HepG2 (cell line): ENCODE measurements around the gene HDLBP. TPM values are rescaled to one million over a fixed set of nuclear protein-coding genes. Genes with fewer than 3 reads are reported as not detected.

Source experiments
- AGO2 ChIP-seq: fragments of 200-400 bp; formaldehyde crosslinking; optimal IDR thresholded peaks from 2 replicates; pipeline ENCODE3; 2017; ENCODE audit warnings: mild to moderate bottlenecking, low read depth, low read length, moderate library complexity
- ATAD3A ChIP-seq: sonication (generic); formaldehyde crosslinking; IDR thresholded peaks from 2 replicates; pipeline ENCODE4 v1.4.0; 2020; ENCODE audit warnings: missing genetic modification reagents
- CC2D1A ChIP-seq: sonication (generic); formaldehyde crosslinking; IDR thresholded peaks from 2 replicates; pipeline ENCODE4 v1.8.1; 2023; ENCODE audit warnings: mild to moderate bottlenecking, missing genetic modification reagents
- NCOR1 ChIP-seq: fragments of 200-600 bp; sonication (generic); IDR thresholded peaks from 2 replicates; pipeline ENCODE4 v1.7.0; 2017; ENCODE audit warnings: antibody characterized with exemption, low read length, borderline replicate concordance
- PAX8 ChIP-seq: sonication (generic); formaldehyde crosslinking; IDR thresholded peaks from 2 replicates; pipeline ENCODE4 v1.8.0; 2022; ENCODE audit warnings: mild to moderate bottlenecking, missing genetic modification reagents, borderline replicate concordance
- POLR2A ChIP-seq, 2 experiments: IDR thresholded peaks; 2 replicates each; pipeline ENCODE4 v1.6.1; 2011; ENCODE audit warnings: low read depth in 2 of 2, low read length in 2 of 2, mild to moderate bottlenecking in 1 of 2, moderate library complexity in 1 of 2; ENCODE audit not compliant: insufficient read depth in 1 of 2
- SAFB2 ChIP-seq: sonication (generic); formaldehyde crosslinking; IDR thresholded peaks from 2 replicates; pipeline ENCODE4 v1.5.1; 2020; ENCODE audit warnings: missing genetic modification reagents, low read depth, mild to moderate bottlenecking, borderline replicate concordance
- TCF12 ChIP-seq, 2 experiments: fragments of 450-650 bp in 1 of 2; sonication (generic) in 1 of 2; formaldehyde crosslinking in 1 of 2; IDR thresholded peaks; 2 replicates each; pipeline versions ENCODE4 v1.6.1 to v1.8.0; 2017 to 2022; ENCODE audit warnings: antibody characterized with exemption in 1 of 2, mild to moderate bottlenecking in 1 of 2, missing genetic modification reagents in 1 of 2, moderate library complexity in 1 of 2
- ZFY ChIP-seq: sonication (generic); formaldehyde crosslinking; IDR thresholded peaks from 2 replicates; pipeline ENCODE4 v1.4.0; 2020; ENCODE audit warnings: missing genetic modification reagents
- ZNF20 ChIP-seq: sonication (generic); formaldehyde crosslinking; IDR thresholded peaks from 2 replicates; pipeline ENCODE4 v1.4.0; 2020; ENCODE audit warnings: mild to moderate bottlenecking, moderate library complexity, missing genetic modification reagents
- ZNF432 ChIP-seq: sonication (generic); formaldehyde crosslinking; IDR thresholded peaks from 2 replicates; pipeline ENCODE4 v1.5.0; 2020; ENCODE audit warnings: missing genetic modification reagents, mild to moderate bottlenecking, borderline replicate concordance
- polyA plus RNA-seq, 8 experiments: library from polyadenylated mRNA; depleted of rRNA in 3 of 8; stranded (reverse) in 7 of 8; unstranded in 1 of 8; fragments of >200 nt; fragmentation: Illumina TruSeq in 4 of 8; extraction: Trizol in 4 of 8; gene quantifications; 2 replicates each; pipeline versions ENCODE4 v1.2.1 to v1.2.3, GENCODE V29; 2011 to 2016; ENCODE audit warnings: low read depth in 4 of 8, missing spikeins in 1 of 8, mixed read lengths in 1 of 8; ENCODE audit not compliant: insufficient read depth in 1 of 8
- total RNA-seq, 5 experiments: library from RNA; depleted of rRNA; stranded (reverse); fragments of >200 nt; fragmentation: Illumina TruSeq; extraction: Trizol; gene quantifications; 2 replicates each; pipeline ENCODE4 v1.2.3, GENCODE V29; 2016; ENCODE audit warnings: low read depth in 1 of 5
- TF ChIP-seq, protein P1 (sequence below): sonication (generic); formaldehyde crosslinking; IDR thresholded peaks from 2 replicates; pipeline ENCODE4 v1.5.0; 2020; ENCODE audit warnings: missing genetic modification reagents
- TF ChIP-seq, protein P2 (sequence below): sonication (generic); formaldehyde crosslinking; IDR thresholded peaks from 2 replicates; pipeline ENCODE4 v1.4.0; 2020; ENCODE audit warnings: mild to moderate bottlenecking, low read depth, missing genetic modification reagents
- TF ChIP-seq, protein P3 (sequence below): sonication (generic); formaldehyde crosslinking; IDR thresholded peaks from 2 replicates; pipeline ENCODE4 v1.4.0; 2020; ENCODE audit warnings: missing genetic modification reagents
- TF ChIP-seq, protein P4 (sequence below): sonication (generic); formaldehyde crosslinking; conservative IDR thresholded peaks from 2 replicates; pipeline ENCODE4 v1.4.0; 2020; ENCODE audit warnings: missing genetic modification reagents
- TF ChIP-seq, protein P5 (sequence below): IDR thresholded peaks from 2 replicates; pipeline ENCODE4 v1.4.0; 2020; ENCODE audit warnings: mild to moderate bottlenecking, missing genetic modification reagents

HDLBP gene
- total and polyA plus RNA-seq, 2 of the 13 experiments (the other 11 are each of a cell fraction or from before 2014, with no cell fraction given), result 464 to 707 TPM

DNA sequence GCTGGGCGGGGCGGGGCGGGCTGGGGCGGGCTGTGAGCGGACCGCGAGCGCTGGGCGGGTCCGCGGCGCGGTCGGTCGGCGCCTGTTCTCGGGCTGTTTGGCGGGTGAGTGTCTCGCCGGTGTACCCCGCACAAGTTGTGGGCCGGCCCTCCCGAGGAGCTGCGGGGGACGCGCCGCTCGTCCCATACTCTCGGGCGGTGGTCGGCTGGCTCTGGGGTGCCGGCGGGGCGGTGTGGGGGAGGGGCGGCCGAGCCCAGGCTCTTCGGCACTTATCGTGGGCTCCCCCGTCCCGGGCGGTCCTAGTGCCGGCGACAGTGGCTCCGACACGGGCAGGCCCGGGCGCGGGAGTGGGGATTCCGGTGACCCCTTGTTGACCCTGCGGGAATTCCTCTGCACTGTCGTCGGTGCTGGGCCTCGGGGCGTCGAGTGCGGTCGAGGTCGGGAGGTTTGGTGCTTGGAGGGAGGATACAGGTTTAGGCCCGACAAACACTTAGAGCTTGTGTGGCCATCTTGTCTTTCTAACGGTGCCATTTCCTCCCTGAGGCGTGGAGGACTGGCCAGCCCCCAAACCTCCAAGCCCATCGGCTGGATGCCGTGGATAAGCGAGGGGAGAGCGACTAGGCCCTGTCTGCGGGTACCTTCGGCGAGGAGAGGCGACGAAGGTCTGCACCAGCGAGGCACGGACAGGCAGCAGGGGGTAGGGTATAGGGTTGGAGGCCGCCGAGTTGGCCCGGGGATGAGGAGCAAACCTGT lies 583 bp upstream of the HDLBP start, which contains the start of gene SEPTIN2 (continued):
- TF ChIP-seq, protein P1, sequence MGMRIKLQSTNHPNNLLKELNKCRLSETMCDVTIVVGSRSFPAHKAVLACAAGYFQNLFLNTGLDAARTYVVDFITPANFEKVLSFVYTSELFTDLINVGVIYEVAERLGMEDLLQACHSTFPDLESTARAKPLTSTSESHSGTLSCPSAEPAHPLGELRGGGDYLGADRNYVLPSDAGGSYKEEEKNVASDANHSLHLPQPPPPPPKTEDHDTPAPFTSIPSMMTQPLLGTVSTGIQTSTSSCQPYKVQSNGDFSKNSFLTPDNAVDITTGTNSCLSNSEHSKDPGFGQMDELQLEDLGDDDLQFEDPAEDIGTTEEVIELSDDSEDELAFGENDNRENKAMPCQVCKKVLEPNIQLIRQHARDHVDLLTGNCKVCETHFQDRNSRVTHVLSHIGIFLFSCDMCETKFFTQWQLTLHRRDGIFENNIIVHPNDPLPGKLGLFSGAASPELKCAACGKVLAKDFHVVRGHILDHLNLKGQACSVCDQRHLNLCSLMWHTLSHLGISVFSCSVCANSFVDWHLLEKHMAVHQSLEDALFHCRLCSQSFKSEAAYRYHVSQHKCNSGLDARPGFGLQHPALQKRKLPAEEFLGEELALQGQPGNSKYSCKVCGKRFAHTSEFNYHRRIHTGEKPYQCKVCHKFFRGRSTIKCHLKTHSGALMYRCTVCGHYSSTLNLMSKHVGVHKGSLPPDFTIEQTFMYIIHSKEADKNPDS (CRISPR knock-in tag), result 0 out of 2 replicates have a peak, but pooled peaks have one; percentile 57
- TF ChIP-seq TCF12 (IDR thresholded peaks at IDR 0.05), result no peak
- TF ChIP-seq TCF12 (CRISPR knock-in tag; IDR thresholded peaks at IDR 0.05), result no peak
- TF ChIP-seq CC2D1A (CRISPR knock-in tag), result peak; percentile 89
- TF ChIP-seq, protein P2, sequence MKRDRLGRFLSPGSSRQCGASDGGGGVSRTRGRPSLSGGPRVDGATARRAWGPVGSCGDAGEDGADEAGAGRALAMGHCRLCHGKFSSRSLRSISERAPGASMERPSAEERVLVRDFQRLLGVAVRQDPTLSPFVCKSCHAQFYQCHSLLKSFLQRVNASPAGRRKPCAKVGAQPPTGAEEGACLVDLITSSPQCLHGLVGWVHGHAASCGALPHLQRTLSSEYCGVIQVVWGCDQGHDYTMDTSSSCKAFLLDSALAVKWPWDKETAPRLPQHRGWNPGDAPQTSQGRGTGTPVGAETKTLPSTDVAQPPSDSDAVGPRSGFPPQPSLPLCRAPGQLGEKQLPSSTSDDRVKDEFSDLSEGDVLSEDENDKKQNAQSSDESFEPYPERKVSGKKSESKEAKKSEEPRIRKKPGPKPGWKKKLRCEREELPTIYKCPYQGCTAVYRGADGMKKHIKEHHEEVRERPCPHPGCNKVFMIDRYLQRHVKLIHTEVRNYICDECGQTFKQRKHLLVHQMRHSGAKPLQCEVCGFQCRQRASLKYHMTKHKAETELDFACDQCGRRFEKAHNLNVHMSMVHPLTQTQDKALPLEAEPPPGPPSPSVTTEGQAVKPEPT (CRISPR knock-in tag), result peak; percentile 60; the same call in 1 of the 2 replicates
- peak; percentile 46 to 90; a peak in 3 of 4 replicates for TF ChIP-seq POLR2A (IDR thresholded peaks at IDR 0.05; ENCODE audit: insufficient read depth in 1 of 2, low read depth in 2 of 2, low read length in 2 of 2)
- peak; percentile 12 for TF ChIP-seq NCOR1
- TF ChIP-seq ZNF20 (CRISPR knock-in tag), result no peak
- peak; percentile 99 for TF ChIP-seq ZFY (CRISPR knock-in tag)
- TF ChIP-seq ATAD3A (CRISPR knock-in tag), result no peak
- TF ChIP-seq, protein P3, sequence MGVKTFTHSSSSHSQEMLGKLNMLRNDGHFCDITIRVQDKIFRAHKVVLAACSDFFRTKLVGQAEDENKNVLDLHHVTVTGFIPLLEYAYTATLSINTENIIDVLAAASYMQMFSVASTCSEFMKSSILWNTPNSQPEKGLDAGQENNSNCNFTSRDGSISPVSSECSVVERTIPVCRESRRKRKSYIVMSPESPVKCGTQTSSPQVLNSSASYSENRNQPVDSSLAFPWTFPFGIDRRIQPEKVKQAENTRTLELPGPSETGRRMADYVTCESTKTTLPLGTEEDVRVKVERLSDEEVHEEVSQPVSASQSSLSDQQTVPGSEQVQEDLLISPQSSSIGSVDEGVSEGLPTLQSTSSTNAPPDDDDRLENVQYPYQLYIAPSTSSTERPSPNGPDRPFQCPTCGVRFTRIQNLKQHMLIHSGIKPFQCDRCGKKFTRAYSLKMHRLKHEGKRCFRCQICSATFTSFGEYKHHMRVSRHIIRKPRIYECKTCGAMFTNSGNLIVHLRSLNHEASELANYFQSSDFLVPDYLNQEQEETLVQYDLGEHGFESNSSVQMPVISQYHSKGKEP (CRISPR knock-in tag), result no peak
- TF ChIP-seq PAX8 (CRISPR knock-in tag), result peak; percentile 93
- no peak for TF ChIP-seq ZNF432 (CRISPR knock-in tag)
- 0 out of 2 replicates have a peak, but pooled peaks have one; percentile 63 for TF ChIP-seq SAFB2 (CRISPR knock-in tag)
- TF ChIP-seq AGO2, result peak; percentile 89
- TF ChIP-seq, protein P4, sequence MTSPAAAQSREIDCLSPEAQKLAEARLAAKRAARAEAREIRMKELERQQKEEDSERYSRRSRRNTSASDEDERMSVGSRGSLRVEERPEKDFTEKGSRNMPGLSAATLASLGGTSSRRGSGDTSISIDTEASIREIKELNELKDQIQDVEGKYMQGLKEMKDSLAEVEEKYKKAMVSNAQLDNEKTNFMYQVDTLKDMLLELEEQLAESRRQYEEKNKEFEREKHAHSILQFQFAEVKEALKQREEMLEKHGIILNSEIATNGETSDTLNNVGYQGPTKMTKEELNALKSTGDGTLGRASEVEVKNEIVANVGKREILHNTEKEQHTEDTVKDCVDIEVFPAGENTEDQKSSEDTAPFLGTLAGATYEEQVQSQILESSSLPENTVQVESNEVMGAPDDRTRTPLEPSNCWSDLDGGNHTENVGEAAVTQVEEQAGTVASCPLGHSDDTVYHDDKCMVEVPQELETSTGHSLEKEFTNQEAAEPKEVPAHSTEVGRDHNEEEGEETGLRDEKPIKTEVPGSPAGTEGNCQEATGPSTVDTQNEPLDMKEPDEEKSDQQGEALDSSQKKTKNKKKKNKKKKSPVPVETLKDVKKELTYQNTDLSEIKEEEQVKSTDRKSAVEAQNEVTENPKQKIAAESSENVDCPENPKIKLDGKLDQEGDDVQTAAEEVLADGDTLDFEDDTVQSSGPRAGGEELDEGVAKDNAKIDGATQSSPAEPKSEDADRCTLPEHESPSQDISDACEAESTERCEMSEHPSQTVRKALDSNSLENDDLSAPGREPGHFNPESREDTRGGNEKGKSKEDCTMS (CRISPR knock-in tag), result no peak
- TF ChIP-seq, protein P5, sequence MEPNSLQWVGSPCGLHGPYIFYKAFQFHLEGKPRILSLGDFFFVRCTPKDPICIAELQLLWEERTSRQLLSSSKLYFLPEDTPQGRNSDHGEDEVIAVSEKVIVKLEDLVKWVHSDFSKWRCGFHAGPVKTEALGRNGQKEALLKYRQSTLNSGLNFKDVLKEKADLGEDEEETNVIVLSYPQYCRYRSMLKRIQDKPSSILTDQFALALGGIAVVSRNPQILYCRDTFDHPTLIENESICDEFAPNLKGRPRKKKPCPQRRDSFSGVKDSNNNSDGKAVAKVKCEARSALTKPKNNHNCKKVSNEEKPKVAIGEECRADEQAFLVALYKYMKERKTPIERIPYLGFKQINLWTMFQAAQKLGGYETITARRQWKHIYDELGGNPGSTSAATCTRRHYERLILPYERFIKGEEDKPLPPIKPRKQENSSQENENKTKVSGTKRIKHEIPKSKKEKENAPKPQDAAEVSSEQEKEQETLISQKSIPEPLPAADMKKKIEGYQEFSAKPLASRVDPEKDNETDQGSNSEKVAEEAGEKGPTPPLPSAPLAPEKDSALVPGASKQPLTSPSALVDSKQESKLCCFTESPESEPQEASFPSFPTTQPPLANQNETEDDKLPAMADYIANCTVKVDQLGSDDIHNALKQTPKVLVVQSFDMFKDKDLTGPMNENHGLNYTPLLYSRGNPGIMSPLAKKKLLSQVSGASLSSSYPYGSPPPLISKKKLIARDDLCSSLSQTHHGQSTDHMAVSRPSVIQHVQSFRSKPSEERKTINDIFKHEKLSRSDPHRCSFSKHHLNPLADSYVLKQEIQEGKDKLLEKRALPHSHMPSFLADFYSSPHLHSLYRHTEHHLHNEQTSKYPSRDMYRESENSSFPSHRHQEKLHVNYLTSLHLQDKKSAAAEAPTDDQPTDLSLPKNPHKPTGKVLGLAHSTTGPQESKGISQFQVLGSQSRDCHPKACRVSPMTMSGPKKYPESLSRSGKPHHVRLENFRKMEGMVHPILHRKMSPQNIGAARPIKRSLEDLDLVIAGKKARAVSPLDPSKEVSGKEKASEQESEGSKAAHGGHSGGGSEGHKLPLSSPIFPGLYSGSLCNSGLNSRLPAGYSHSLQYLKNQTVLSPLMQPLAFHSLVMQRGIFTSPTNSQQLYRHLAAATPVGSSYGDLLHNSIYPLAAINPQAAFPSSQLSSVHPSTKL, result peak; percentile 34; the same call in 1 of the 2 replicates
